Mammary epithelial cell (primary cell): Measurements from ENCODE around the gene ELMO1.

Source experiments
- CTCF ChIP-seq, 2 donors: IDR thresholded peaks in 1 of 2; conservative IDR thresholded peaks in 1 of 2; 2 replicates each; pipeline ENCODE4 v1.5.1; 2011 to 2012; ENCODE audit warnings: inconsistent platforms in 2 of 2, low read length in 2 of 2, mild to moderate bottlenecking in 2 of 2, control low read depth in 1 of 2, low read depth in 1 of 2; ENCODE audit not compliant: insufficient read depth in 1 of 2; ENCODE audit errors: extremely low read depth in 1 of 2
- EZH2 ChIP-seq: IDR thresholded peaks from 2 replicates; pipeline ENCODE4 v1.6.1; 2012; ENCODE audit warnings: low read length, inconsistent platforms, borderline replicate concordance

DNA sequence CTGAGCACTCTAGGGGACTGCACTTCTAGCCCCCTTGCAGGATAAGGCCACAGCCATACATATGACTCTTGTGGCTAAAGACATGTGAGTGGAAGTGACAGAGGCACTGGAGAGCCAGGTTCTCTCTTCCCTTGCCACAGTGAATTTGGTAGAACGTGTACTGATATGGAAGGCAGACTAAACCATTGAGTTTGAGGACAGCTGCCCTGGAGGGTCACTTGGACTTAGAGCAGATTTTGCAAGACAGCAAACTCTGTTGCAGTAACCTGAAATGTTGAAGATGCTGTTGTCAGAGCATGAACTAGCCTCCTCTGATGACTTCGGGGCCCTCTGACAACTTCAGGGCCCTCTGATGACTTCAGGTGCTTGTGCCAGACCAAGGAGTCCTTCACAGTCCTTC is 85.9 kb downstream of the ELMO1 start:
- TF ChIP-seq CTCF (conservative IDR thresholded peaks at IDR 0.05 in 1 of 2, IDR thresholded peaks at IDR 0.05 in 1 of 2; ENCODE audit: extremely low read depth in 1 of 2, insufficient read depth in 1 of 2, low read depth in 1 of 2, low read length in 2 of 2) (no peak), EZH2 (no peak)
